ENCODE results near the gene ENO3. TPM values are rescaled to one million over a fixed set of nuclear protein-coding genes. Genes with fewer than 3 reads are reported as not detected.

The ENO3 gene
- total and polyA plus RNA-seq, 2 experiments from 2014 or later = 18.7 to 30.2 TPM

- TF ChIP-seq CTCF (IDR thresholded peaks at IDR 0.05; ENCODE audit: poor library complexity) = peak; percentile 92
- TF ChIP-seq EZH2phosphoT487 (IDR thresholded peaks at IDR 0.05; ENCODE audit: low read depth, severe bottlenecking, unreplicated experiment) = no peak
- H3K9me2 ChIP-seq (replicated peaks; ENCODE audit: insufficient read depth) = no peaks in the 10 kb centered on the region
- peak; percentile 90 for DNase-seq (ENCODE audit: low spot score)
- peak within 1 kb of the TSS; percentile 73 for H3K4me3 ChIP-seq
- peaks cover 12% of the 10 kb centered on the region for H3K79me2 ChIP-seq
- peak within 1 kb of the TSS; percentile 92 for H3K4me2 ChIP-seq
- no peaks in the 10 kb centered on the region for H3K27me3 ChIP-seq
- peaks cover 10% of the 10 kb centered on the region for H3K4me1 ChIP-seq (ENCODE audit: insufficient read depth)
- peak within 1 kb of the TSS; percentile 81 for H2AFZ ChIP-seq
- peak within 1 kb of the TSS; percentile 84 for H3K27ac ChIP-seq
- no peaks in the 10 kb centered on the region for H3K36me3 ChIP-seq (replicated peaks; ENCODE audit: insufficient read depth, low read depth)
- WGBS (ENCODE audit: low lambda C conversion rate, missing lambda C conversion rate) = 2% methylated on average over 68 of the region's 78 CpGs
- no peaks in the 10 kb centered on the region for H4K20me1 ChIP-seq (ENCODE audit: insufficient read depth, poor library complexity, severe bottlenecking)
- H3K9me3 ChIP-seq (ENCODE audit: low read depth) = no peaks in the 10 kb centered on the region
Measured at GRCh38 chr17:4986951-4987766, 36.2 kb downstream of the ENO3 start, which contains the start of gene CAMTA2. Gene CAMTA2, minus strand, starts transcription at chr17:4987675. Its CDS starts 1,453 bp downstream, at chr17:4986222.

- H3K27ac ChIP-seq = peak overlapping the region; percentile 84
- WGBS (ENCODE audit: low lambda C conversion rate, missing lambda C conversion rate) = 24% methylated on average over 28 of the region's 30 CpGs
- no peaks in the 10 kb centered on the region for H3K9me3 ChIP-seq (ENCODE audit: low read depth)
- no peaks in the 10 kb centered on the region for H3K36me3 ChIP-seq (replicated peaks; ENCODE audit: insufficient read depth, low read depth)
- peaks cover 10% of the 10 kb centered on the region for H3K4me1 ChIP-seq (ENCODE audit: insufficient read depth)
- peaks cover 12% of the 10 kb centered on the region for H3K79me2 ChIP-seq
- no peaks in the 10 kb centered on the region for H3K27me3 ChIP-seq
- TF ChIP-seq EZH2 (IDR thresholded peaks at IDR 0.05; ENCODE audit: borderline replicate concordance) = no peak
- no peak for TF ChIP-seq CTCF (IDR thresholded peaks at IDR 0.05; ENCODE audit: poor library complexity)
- no peak for TF ChIP-seq EZH2phosphoT487 (IDR thresholded peaks at IDR 0.05; ENCODE audit: low read depth, severe bottlenecking, unreplicated experiment)
- H2AFZ ChIP-seq = peak overlapping the region; percentile 81
- no peaks in the 10 kb centered on the region for H3K9me2 ChIP-seq (replicated peaks; ENCODE audit: insufficient read depth)
- H3K4me2 ChIP-seq = peak overlapping the region; percentile 92
- no peak for DNase-seq (ENCODE audit: low spot score)
- H4K20me1 ChIP-seq (ENCODE audit: insufficient read depth, poor library complexity, severe bottlenecking) = no peaks in the 10 kb centered on the region
- peak overlapping the region; percentile 73 for H3K4me3 ChIP-seq
Measured at GRCh38 chr17:4987767-4988567, 37.0 kb downstream of the ENO3 start.

GRCh38 chr17:4994081-4994595 lies 43.2 kb downstream of the ENO3 start:
- TF ChIP-seq CTCF (IDR thresholded peaks at IDR 0.05; ENCODE audit: poor library complexity) (no peak), EZH2phosphoT487 (IDR thresholded peaks at IDR 0.05; ENCODE audit: low read depth, severe bottlenecking, unreplicated experiment) (no peak), EZH2 (IDR thresholded peaks at IDR 0.05; ENCODE audit: borderline replicate concordance) (no peak)
- Histone ChIP-seq H4K20me1 (ENCODE audit: insufficient read depth, poor library complexity, severe bottlenecking) (no peaks in the 10 kb centered on the region), H3K4me3 (no peak overlapping the region), H3K9me2 (replicated peaks; ENCODE audit: insufficient read depth) (no peaks in the 10 kb centered on the region), H3K36me3 (replicated peaks; ENCODE audit: insufficient read depth, low read depth) (no peaks in the 10 kb centered on the region), H2AFZ (no peak overlapping the region), H3K9me3 (ENCODE audit: low read depth) (no peaks in the 10 kb centered on the region), H3K27me3 (no peaks in the 10 kb centered on the region), H3K79me2 (peaks cover 11% of the 10 kb centered on the region), H3K27ac (no peak overlapping the region), H3K4me1 (ENCODE audit: insufficient read depth) (peaks cover 5% of the 10 kb centered on the region), H3K4me2 (no peak overlapping the region)
- DNase-seq (ENCODE audit: low spot score) = no peak
- WGBS (ENCODE audit: low lambda C conversion rate, missing lambda C conversion rate) = 86% methylated on average over 6 of the region's 6 CpGs
